8988T (cell line): ENCODE measurements around the gene NOS3.
"Not testable (repeated sequence)": the region's sequence is repeated elsewhere in the genome, so short reads cannot be mapped to it uniquely, and the experiment has no call there.

ENCODE experiments used
- DNase-seq: peaks from one replicate; pipeline ENCODE4 v3.0.0; 2011

Gene NOS3

DNA sequence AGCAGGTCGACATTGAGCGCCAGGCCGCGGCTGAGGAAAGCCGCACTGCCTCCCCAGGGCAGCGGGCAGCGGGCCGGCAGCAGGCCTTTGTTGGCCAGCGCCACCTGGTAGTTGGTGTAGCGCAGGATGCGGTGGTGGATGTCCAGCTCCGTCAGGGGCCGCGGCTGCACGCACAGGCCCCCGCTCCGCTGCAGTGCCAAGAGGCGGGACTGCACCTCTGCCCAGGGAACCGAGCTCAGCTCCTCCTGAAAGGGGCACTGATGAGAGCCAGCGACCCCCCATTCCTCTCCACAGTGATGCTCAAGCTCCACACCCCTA lies 28.3 kb downstream of the NOS3 start:
- DNase-seq, result no peak

DNA sequence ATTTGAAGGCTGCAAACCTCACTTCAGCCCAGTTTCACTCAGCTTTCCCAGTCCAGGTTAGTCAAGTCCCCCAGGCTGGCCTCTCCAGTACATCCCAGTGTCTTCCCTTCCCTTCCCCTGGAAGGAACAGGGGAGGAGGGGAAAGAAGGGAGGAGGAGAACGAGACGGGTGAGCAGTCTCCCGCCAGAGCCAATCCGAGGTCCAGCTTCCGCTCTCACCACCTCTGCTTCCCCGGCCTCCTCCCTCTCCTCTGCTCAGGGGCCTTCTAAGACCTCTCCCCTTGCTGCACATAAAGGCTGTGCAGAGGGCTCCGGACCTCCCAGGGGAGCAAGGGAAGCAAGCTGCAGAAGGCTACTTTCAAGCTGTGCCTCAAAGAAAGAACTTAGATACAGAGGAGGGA lies 29.4 kb downstream of the NOS3 start:
- no peak for DNase-seq

DNA sequence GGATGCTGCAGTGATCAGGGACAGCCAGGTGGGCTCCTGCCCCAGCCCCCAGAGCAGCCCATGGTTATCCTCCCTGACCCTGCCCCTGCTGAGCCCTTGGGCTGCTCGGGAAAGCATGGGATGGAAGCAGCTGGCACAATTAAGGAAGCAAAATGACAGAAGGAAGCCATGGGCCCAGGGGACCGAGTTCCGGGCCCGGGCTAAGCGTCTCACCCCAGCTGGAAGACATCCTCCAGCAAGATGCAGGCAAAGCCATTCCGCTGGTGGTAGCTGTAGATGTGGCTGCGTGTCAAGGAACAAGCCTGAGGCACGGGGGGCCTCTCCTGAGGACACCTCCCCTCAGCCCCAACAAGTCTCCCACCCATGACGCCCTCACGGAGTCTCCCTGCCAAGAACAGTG lies 32.4 kb downstream of the NOS3 start:
- no peak for DNase-seq

DNA sequence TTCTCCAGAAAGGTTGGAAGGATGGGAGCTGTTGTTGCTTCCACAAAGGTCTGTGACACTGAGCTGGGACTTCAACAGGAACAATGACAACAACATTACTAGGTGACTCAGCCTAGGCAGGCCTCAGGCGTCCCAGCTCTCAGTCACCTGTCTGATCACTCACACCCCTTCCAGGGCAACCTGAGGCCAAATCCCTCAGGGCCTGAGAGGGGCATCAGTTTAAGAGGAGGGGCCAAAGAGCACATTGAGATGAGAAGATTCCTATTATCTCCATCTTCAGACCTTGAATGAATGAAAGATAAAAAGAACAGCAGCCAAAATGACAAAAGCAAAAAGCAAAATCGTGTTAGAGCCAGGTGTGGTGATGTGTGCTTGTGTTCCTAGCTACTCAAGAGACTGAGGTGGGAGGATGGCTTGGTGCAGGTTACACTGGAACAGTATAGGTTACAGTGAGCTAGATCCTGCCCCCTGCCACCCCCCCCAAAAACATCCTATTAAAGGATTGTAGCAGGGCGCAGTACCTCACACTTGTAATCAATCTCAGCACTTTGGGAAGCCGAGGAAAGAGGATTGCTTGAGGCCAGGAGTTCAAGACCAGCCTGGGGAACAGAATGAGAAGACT lies 33.7 kb downstream of the NOS3 start, which contains the start of gene ATG9B:
TSS of gene ATG9B (minus strand) at position 60 of the 622 bp plus-strand sequence. CDS start 71 bp downstream, outside the sequence.
- no peak for DNase-seq

DNA sequence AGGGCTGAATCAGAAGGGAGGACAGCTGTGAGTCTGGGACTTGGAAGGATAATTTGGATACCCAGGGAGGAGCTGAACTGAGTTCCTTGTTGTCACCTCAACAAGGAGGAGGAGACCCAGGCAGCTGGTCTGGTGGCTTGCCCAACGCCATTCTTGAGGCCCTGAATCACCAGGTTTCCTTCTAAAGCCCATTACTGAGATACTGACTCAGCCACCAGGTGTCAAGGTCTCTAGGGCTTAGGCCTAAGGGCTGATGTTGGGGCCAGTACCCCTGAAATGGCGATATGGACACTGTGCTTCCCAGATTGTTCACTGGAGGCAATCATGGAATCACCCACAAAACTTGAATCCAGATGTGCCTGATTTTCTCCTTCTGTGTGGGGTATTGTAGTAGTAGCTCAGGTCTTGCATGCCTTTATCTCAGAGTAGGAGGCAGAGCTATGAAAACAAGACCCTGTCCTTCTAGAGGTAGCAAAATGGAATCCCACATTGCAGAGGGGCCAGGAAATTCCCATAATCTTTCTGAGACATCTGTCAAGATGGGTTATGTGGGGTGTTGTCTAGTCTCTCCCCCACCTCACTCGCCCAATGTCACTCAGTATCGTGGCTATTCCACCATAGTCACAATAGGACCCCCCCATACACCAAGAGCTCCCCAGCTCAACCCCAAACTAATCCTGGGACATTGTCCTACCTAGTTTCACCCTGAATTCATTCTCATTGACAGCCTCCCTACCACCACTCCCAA lies 35.3 kb downstream of the NOS3 start:
- DNase-seq, result no peak

DNA sequence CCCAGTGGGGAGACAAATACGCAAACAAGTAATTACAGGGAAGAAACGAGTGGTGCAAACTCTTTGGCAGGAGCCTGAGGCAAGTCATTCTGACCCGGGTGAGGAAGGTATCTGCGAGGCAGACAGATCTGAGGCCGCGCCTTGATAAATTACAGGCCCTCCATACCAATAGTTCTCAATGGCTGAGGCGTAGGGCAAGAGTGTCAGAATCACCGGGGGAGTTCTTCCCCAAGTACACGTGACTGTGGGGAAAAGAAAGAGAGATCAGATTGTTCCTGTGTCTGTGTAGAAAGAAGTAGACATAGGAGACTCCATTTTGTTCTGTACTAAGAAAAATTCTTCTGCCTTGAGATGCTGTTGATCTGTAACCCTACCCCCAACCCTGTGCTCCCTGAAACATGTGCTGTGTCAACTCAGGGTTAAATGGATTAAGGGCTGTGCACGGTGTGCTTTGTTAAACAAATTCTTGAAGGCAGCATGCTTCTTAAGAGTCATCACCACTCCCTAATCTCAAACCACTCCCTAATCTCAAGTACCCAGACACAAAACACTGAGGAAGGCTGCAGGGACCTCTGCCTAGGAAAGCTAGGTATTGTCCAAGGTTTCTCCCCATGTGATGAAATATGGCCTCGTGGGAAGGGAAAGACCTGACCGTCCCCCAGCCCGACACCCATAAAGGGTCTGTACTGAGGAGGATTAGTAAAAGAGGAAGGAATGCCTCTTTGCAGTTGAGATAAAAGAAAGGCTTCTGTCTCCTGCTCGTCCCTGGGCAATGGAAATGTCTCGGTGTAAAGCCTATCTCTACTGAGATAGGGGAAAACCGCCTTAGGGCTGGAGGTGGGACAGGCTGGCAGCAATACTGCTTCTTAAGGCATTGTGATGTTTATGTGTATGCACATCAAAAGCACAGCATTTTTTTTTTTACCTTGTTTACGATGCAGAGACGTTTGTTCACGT lies 36.2 kb downstream of the NOS3 start:
- not testable (repeated sequence) for DNase-seq

DNA sequence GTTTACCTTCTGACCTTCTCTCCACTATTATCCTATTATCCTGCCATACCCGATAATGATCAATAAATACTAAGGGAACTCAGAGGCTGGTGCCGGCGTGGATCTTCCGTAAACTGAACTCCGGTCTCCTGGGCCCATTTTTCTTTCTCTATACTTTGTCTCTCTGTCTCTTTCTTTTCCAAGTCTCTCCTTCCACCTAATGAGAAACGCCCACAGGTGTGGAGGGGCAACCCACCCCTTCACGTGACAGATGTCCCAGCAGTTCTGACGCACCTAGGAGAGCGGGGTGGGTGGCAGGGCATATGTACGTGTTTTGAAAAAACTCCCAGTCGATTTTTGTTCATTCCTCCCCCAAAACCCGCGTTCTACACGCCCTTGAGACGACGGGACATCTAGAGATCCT lies 36.9 kb downstream of the NOS3 start:
- DNase-seq, result not testable (repeated sequence)

DNA sequence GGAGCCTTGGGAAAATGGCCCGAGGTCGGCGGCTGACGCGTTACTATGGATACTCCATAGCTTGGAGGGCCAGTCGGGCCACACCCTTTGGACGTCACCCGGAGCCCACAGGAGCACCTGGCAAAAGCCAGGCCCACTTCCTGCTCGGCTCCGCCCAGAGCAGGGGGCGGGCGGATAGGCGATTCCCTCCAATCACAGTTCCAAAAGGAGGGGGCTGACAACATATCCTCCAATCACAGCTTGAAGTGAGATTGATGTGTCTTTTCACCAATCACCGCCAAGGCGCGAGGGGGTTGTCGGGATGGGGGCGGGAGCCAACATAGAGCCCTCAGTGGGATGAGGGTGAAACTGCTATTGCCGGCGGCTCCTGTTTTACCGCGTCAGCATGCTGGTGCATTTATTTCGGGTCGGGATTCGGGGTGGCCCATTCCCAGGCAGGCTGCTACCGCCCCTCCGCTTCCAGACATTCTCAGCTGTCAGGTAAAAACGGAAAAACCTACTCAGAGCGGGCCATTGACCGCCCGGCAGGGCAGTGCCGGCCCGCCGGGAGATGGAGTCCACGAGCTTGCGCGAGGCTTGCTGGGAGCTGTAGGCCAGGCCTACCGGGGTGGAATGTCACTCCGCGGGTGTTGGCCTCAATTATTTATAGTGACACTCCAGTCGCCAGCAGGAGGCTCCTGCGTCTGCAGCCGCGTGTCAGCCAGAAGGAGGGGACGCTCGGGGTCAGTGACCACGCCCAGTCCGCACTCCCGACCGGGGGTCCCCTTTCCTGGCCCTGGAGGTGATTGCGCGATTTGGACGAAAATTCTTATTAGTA lies 37.5 kb downstream of the NOS3 start, which contains the start of gene ABCB8:
TSS of gene ABCB8 (plus strand) at position 320 of the 817 bp plus-strand sequence. CDS start at position 386, 66 bp downstream.
- DNase-seq, result peak; percentile 91

DNA sequence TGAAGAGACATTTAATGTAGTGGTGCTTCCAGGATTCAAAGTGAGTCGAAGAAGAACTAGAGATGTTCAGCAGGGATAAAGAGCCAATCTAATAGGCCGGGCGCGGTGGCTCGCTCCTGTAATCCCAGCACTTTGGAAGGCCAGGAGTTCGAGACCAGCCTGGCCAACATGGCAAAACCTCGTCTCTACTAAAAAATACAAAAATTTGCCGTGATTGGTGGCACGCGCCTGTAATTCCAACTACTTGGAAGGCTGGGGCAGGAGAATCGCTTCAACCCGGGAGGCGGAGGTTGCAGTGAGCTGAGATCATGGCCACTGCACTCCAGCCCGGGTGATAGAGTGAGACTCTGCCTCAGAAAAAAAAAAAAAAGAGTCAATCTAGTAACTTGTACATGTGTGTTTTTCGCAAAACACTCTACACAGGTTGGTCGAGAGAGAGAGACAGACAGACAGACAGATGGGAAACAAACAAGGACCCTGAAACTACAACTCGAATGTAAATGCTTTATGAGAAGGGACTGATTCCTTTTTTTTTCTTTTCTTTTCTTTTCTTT lies 38.2 kb downstream of the NOS3 start:
- DNase-seq, result no peak

DNA sequence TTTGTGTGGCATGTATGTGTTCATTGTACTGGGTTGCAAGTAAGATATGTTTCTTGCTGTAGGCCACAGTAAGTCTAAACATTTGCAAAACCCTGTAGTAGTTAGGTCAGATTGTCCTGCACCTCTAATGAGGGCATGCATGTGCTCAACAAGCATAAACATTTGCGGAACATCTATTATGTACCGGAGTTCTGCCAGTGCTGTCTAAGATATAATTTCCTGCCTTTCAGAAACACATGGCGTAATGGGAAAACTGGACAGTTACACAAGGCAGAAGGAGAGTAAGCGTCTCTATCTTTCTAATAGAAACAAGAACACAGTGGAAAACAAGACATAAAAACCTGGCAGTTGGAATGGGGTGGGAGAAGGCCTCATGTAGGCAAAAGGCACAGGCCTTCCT lies 40.2 kb downstream of the NOS3 start:
- DNase-seq, result no peak

DNA sequence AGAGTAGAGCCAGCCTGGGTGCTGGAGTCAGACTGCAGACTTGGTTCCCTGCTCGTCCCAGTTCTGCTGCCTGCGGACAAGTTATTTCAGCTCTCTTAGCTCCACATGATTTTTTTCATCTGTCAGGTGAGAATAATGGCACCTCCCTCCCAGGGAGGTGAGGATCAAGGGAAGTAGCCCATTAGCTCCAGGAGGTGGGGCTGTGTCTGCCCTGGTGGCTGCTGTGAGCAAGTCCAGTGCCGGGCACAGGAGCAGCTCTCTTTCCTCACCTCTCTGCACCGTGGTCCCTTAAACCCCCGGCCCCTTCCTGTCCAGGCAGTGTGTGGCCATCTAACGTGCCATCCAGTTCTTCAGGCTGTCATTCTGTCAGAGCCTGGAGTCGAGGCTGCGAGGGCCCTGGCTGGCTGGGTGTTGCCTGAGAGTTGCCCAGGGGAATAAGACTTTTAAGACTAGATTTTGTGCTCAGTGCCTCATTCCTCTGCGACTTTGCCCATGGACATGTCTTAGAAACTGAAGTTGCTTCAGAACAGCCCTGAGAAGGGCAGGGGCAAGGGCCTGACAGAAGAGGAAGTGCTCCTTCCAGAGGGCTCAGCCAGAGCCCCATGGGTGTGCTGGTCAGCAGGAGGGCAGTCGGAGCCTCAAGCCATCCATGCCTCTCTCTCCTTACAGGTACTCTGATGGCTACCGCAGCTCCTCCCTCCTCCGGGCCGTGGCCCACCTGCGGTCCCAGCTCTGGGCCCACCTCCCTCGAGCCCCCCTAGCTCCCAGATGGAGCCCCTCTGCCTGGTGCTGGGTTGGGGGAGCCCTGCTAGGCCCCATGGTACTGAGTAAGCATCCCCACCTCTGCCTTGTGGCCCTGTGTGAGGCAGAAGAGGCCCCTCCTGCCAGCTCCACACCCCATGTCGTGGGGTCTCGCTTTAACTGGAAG lies 42.4 kb downstream of the NOS3 start:
- DNase-seq, result peak; percentile 71

DNA sequence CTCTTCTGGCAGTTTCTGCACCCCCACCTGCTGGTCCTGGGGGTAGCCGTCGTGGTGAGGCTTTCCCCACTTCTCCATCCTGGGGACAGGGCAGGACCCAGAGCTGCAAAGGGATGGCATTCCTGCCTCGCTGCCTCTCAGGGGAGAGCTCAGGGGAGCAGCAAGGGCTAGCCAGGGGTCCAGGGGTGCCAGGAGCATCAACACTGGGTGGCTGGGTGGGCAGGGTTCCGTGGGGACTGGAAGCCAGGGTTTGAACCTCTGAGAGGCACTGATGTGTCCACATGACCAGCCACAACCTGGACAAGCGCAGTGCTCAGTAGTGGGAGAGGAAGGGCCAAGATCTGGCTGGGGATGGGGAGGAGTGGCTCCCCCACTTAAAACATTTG lies 43.0 kb downstream of the NOS3 start:
- DNase-seq, result no peak

DNA sequence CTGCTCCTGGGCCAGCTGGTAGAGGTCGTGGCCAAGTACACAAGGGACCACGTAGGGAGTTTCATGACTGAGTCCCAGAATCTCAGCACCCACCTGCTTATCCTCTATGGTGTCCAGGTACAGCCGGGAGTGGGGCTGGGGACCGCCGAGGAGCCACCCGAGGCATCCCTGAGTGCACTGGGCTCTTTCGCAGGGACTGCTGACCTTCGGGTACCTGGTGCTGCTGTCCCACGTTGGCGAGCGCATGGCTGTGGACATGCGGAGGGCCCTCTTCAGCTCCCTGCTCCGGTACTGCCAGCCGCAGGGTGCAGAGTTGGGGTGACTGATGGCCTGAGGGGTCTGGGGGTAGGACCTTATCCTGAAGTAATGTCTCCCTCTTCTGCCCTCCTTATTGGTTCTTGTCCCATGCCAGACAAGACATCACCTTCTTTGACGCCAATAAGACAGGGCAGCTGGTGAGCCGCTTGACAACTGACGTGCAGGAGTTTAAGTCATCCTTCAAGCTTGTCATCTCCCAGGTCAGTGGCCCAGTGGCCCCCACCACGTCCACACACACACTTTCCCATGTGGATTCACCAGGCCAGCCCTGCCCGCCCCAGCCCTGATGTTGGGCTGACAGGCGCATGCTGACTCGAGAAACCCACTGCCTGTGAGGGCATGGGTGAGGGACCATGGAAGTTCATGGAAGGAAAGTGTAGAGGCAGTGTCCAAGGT lies 43.7 kb downstream of the NOS3 start:
- no peak for DNase-seq

DNA sequence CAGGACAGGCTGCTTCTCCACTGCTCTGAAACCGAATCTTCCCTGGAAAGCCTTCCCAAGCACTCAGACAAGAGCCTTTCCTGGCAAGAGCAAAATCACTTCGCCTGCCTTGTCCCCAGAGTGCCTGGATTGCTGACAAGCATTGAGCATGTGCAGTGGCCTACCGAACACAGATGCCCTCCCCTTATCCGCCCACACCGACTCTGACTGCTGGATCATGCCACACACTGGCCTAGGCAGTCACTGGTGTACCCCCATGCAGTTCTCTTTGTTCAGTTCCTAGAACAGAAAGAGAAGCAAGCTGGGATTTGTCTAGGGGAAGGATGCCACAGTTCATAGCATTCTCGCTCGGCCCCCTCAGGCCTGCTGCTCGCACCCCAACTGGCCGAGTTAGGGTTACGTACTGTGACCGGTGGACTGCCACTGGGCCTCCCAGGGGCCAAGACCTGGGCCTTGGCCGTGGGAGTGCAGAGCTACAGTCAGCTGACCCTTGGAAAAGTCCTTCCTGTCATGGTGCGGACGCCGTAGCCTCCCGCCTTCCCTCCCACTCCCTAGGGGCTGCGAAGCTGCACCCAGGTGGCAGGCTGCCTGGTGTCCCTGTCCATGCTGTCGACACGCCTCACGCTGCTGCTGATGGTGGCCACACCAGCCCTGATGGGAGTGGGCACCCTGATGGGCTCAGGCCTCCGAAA lies 44.4 kb downstream of the NOS3 start:
- no peak for DNase-seq

DNA sequence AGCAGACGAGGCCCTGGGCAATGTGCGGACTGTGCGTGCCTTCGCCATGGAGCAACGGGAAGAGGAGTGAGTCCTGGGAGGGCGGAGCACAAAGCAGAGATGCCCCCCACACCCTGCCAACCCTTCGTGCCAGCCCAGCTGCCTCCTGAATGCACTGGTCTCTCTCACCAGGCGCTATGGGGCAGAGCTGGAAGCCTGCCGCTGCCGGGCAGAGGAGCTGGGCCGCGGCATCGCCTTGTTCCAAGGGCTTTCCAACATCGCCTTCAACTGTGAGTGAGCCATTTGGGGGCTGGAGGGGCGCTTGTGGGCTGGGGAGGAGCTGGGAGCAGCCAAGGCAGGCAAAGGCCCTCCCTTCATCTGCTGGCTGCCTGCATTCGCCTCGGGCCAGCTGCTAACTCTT lies 45.1 kb downstream of the NOS3 start:
- DNase-seq, result no peak

DNA sequence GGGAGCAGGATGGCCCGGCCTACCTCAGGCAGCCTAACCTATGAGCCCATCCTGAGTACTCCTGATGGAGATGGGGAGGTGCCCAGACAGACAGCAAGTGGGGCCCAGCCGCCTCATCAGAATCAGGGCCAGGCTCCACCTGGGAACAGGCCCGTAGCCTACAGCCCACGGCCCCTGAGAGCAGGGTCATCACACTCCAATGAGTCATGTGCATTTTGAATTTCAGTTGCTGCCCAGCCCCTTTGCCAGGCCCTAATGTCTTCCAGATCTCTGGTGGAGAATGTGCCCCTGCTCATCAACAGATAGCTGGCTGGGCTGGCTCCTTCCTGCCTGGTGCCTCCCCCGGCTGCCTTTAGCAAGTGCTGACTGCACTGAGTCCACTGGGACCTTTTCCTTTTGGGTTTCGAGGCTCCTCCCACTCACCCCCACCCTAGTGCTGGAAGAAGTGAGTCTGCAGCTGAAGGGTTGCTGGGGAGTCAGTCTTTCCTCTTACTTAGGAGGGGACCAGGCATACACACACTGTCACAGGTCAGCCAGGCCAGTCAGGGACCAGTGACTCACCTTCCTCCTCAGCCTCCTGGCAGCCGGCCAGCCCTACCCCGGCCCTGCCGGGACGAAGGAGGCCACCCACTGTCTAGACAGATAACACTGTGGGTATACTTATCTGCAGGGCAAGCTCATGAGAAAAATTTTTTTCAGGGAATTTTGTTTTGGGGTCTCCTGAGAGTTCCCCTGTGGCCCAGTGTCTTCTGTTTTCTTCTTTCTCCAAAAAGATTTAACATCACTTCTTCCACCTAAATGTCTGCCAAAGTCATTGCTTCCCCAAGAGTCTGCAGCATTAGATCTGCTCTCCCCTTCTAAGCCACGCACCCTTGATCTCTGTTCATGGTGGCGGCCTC lies 48.4 kb downstream of the NOS3 start:
- no peak for DNase-seq

DNA sequence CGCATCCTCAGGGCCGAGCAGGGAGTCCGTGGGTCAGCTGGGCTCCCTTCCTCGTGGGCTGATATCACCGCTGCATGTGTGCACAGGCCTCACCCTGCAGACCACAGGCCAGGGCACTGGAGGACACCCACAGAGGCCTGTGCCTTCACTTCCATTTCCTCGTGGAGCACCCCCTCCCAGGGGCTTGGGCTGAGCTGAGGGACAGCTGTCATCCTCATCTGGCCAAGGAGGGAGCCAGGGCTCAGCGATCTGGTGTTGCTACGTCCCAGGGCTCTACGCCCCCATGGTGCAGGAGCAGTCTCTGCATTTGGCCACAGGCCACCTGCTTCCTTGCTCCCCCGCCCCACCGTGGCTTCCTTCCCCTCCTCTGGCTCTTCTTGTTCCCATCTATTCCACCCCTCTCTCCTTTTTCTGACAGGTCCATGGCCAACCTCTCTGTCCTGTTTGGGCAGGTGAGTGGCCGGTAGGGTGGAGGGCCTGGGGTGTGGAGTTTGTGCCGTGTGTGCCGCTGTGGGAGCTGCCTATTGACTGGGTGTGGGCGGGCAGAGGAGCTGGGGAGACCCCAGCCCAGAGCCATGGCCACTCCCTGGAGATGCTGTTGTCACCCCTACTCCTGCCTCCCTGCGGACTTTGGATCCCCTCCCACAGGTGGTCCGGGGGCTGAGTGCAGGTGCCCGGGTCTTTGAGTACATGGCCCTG lies 49.2 kb downstream of the NOS3 start:
- DNase-seq, result no peak
